HK-2 (cell line): ENCODE results near the gene TMPRSS11A.
A peak's percentile ranks its signal among the peaks of the same experiment; 100 is the strongest.

Source experiments
- DNase-seq: peaks from one replicate; pipeline ENCODE4 v3.0.0-alpha.2; 2018; ENCODE audit not compliant: unreplicated experiment

TMPRSS11A gene

GRCh38 chr4:67911638-67912037, 51.7 kb downstream of the TMPRSS11A start:
- DNase-seq: no peak

GRCh38 chr4:67911141-67911540, 52.2 kb downstream of the TMPRSS11A start:
- no peak for DNase-seq

GRCh38 chr4:67910585-67910905, 52.7 kb downstream of the TMPRSS11A start:
- DNase-seq: no peak

GRCh38 chr4:67909905-67910584, 53.2 kb downstream of the TMPRSS11A start:
- DNase-seq: no peak

- DNase-seq: no peak
Observed at GRCh38 chr4:67907650-67908049, 55.6 kb downstream of the TMPRSS11A start.

GRCh38 chr4:67899096-67899495, 64.2 kb downstream of the TMPRSS11A start:
- DNase-seq: no peak

GRCh38 chr4:67897686-67898085, 65.6 kb downstream of the TMPRSS11A start:
- DNase-seq: no peak

GRCh38 chr4:67896421-67897065, 66.8 kb downstream of the TMPRSS11A start:
- no peak for DNase-seq

- DNase-seq: no peak
Observed at GRCh38 chr4:67894659-67895058, 68.6 kb downstream of the TMPRSS11A start.

- no peak for DNase-seq
Observed at GRCh38 chr4:67892905-67893304, 70.4 kb downstream of the TMPRSS11A start.

- no peak for DNase-seq
Observed at GRCh38 chr4:67892253-67892652, 71.0 kb downstream of the TMPRSS11A start.

GRCh38 chr4:67891645-67892044, 71.6 kb downstream of the TMPRSS11A start:
- no peak for DNase-seq

- no peak for DNase-seq
Observed at GRCh38 chr4:67886281-67886680, 77.0 kb downstream of the TMPRSS11A start.

- peak; percentile 43 for DNase-seq
Observed at GRCh38 chr4:67885762-67886161, 77.5 kb downstream of the TMPRSS11A start.

- DNase-seq: no peak
Observed at GRCh38 chr4:67884701-67885100, 78.6 kb downstream of the TMPRSS11A start.

- DNase-seq: no peak
Observed at GRCh38 chr4:67883902-67884301, 79.4 kb downstream of the TMPRSS11A start, which contains the start of gene TMPRSS11D. Gene TMPRSS11D (minus strand): TSS chr4:67884002. CDS start chr4:67883933, 69 bp downstream.

GRCh38 chr4:67883458-67883857, 79.8 kb downstream of the TMPRSS11A start:
- no peak for DNase-seq

GRCh38 chr4:67880866-67881610, 82.3 kb downstream of the TMPRSS11A start:
- no peak for DNase-seq

- DNase-seq: no peak
Observed at GRCh38 chr4:67879486-67879885, 83.8 kb downstream of the TMPRSS11A start.

- no peak for DNase-seq
Observed at GRCh38 chr4:67877086-67877485, 86.2 kb downstream of the TMPRSS11A start.

GRCh38 chr4:67874986-67875385, 88.3 kb downstream of the TMPRSS11A start:
- no peak for DNase-seq

GRCh38 chr4:67873116-67873515, 90.2 kb downstream of the TMPRSS11A start:
- DNase-seq: no peak

- DNase-seq: no peak
Observed at GRCh38 chr4:67871867-67872266, 91.4 kb downstream of the TMPRSS11A start.
